PC-3 (cell line): ENCODE data around the gene ELK3. TPM values are rescaled to one million over a fixed set of nuclear protein-coding genes. Genes with fewer than 3 reads are reported as not detected.

ENCODE experiments used
- ATAC-seq: fragments of 200-7000 bp; cut with Tn5 transposase; 2 replicates; pipeline ENCODE4 v1.9.1; 2020; ENCODE audit warnings: mild to moderate bottlenecking, moderate library complexity
- BruUV-seq: library from RNA; stranded (reverse); fragments of 400-500 nt; replicated peaks from 2 replicates; lab custom pipeline; 2021; lab: Mats Ljungman, UMichigan
- CTCF ChIA-PET: fragments of 300-600 bp; sonication (Branson Sonifier 250); formaldehyde crosslinking; loops from one replicate; lab custom pipeline; 2022; ENCODE audit warnings: antibody characterized with exemption; lab: Charles Lee
- POLR2A ChIA-PET: fragments of 300-600 bp; sonication (Branson Sonifier 250); formaldehyde crosslinking; loops from one replicate; lab custom pipeline; 2022; ENCODE audit warnings: antibody characterized with exemption; ENCODE audit not compliant: unreplicated experiment; lab: Charles Lee
- DNase-seq: peaks from one replicate; pipeline ENCODE4 v3.0.0-alpha.2; 2015
- H2AFZ ChIP-seq: fragments of 300-600 bp; sonication (generic); 2 replicates; pipeline ENCODE4 v1.6.0; 2016; ENCODE audit warnings: antibody characterized with exemption, low read length
- H3F3A ChIP-seq: fragments of 300-600 bp; sonication (generic); one replicate; pipeline ENCODE4 v1.6.0; 2017; ENCODE audit warnings: antibody characterized with exemption, low read length, control low read depth, mild to moderate bottlenecking; ENCODE audit not compliant: unreplicated experiment
- H3K27ac ChIP-seq: fragments of 300-600 bp; sonication (generic); 2 replicates; pipeline ENCODE4 v1.5.1; 2016; ENCODE audit warnings: mild to moderate bottlenecking, low read length
- H3K27me3 ChIP-seq: fragments of 300-600 bp; sonication (generic); 2 replicates; pipeline ENCODE4 v1.6.1; 2016; ENCODE audit warnings: low read length, mixed read lengths
- H3K36me3 ChIP-seq: fragments of 300-600 bp; sonication (generic); 2 replicates; pipeline ENCODE4 v1.6.1; 2016; ENCODE audit warnings: low read depth, mixed run types, low read length, mixed read lengths
- H3K4me1 ChIP-seq: fragments of 300-600 bp; sonication (generic); 2 replicates; pipeline ENCODE4 v1.5.1; 2016; ENCODE audit warnings: low read length; ENCODE audit not compliant: insufficient read depth
- H3K4me2 ChIP-seq: fragments of 300-600 bp; sonication (generic); 2 replicates; pipeline ENCODE4 v1.6.0; 2016; ENCODE audit warnings: low read length
- H3K4me3 ChIP-seq: fragments of 300-600 bp; sonication (generic); 2 replicates; pipeline ENCODE4 v1.5.1; 2016; ENCODE audit warnings: mild to moderate bottlenecking, low read length, mixed read lengths
- H3K79me2 ChIP-seq: fragments of 300-600 bp; sonication (generic); 2 replicates; pipeline ENCODE4 v1.6.1; 2017; ENCODE audit warnings: low read length, mixed read lengths
- H3K9ac ChIP-seq: fragments of 300-600 bp; sonication (generic); 2 replicates; pipeline ENCODE4 v1.6.0; 2016; ENCODE audit warnings: mild to moderate bottlenecking, low read length
- H3K9me2 ChIP-seq: fragments of 300-600 bp; sonication (generic); replicated peaks from 2 replicates; pipeline ENCODE4 v1.6.1; 2016; ENCODE audit warnings: mixed run types, low read length, mixed read lengths
- H3K9me3 ChIP-seq: fragments of 300-600 bp; sonication (generic); 2 replicates; pipeline ENCODE4 v1.6.1; 2016; ENCODE audit warnings: low read length, mixed read lengths
- H4K20me1 ChIP-seq: fragments of 300-600 bp; sonication (generic); 2 replicates; pipeline ENCODE4 v1.6.1; 2016; ENCODE audit warnings: low read length, mixed read lengths
- CTCF ChIP-seq: fragments of 300-600 bp; sonication (generic); conservative IDR thresholded peaks from 2 replicates; pipeline ENCODE4 v1.5.1; 2017; ENCODE audit warnings: antibody characterized with exemption, low read depth, mild to moderate bottlenecking, low read length
- EZH2 ChIP-seq: fragments of 300-600 bp; sonication (generic); IDR thresholded peaks from one replicate; pipeline ENCODE4 v1.6.1; 2017; ENCODE audit warnings: antibody characterized with exemption, mild to moderate bottlenecking, low read length; ENCODE audit not compliant: unreplicated experiment
- EZH2phosphoT487 ChIP-seq: fragments of 300-600 bp; sonication (generic); IDR thresholded peaks from 2 replicates; pipeline ENCODE4 v1.6.1; 2018; ENCODE audit warnings: mild to moderate bottlenecking, antibody characterized with exemption, low read length, borderline replicate concordance
- intact Hi-C: fragments of 100-400 bp; cut with micrococcal nuclease; formaldehyde crosslinking; loops from 2 replicates; pipeline ENCODE4 v1.9.0; 2023
- total RNA-seq: library from RNA; depleted of rRNA; stranded (reverse); fragments of >200 nt; gene quantifications from 2 replicates; pipeline ENCODE4 v1.2.3, GENCODE V29; 2014

Gene ELK3
- total RNA-seq, 1 experiment from 2014 or later = 16.2 TPM

- no peaks in the 10 kb centered on the region for H3K9me3 ChIP-seq
- no TSS peak for BruUV-seq
- peaks cover 26% of the 10 kb centered on the region for H3K4me1 ChIP-seq
- no peaks in the 10 kb centered on the region for H3K27me3 ChIP-seq
- H3K4me3 ChIP-seq = no peak overlapping the region
- H3K9ac ChIP-seq = no peak overlapping the region
- H3K79me2 ChIP-seq = peaks cover 28% of the 10 kb centered on the region
- intact Hi-C loops = no loop called here
- TF ChIP-seq CTCF (no peak), EZH2 (no peak), EZH2phosphoT487 (no peak)
- no peak overlapping the region for H3K27ac ChIP-seq
- POLR2A ChIA-PET = no interaction called here
- no peaks in the 10 kb centered on the region for H3K9me2 ChIP-seq
- CTCF ChIA-PET = interaction anchor here (0.6 kb wide), 2 partner anchors 12 to 106 kb away, joined by 3 to 7 read pairs; no protein-coding TSS in a partner anchor
- H3K4me2 ChIP-seq = no peak overlapping the region
- no peak for ATAC-seq
- H3F3A ChIP-seq = peaks cover 7% of the 10 kb centered on the region
- H4K20me1 ChIP-seq = no peaks in the 10 kb centered on the region
- no peak for DNase-seq
- H3K36me3 ChIP-seq = peaks cover 15% of the 10 kb centered on the region
- H2AFZ ChIP-seq = no peak overlapping the region
These were observed 29.4 kb downstream of the ELK3 start for GRCh38 chr12:96223411-96224218.

GRCh38 chr12:96224219-96224615 is 30.0 kb downstream of the ELK3 start:
- ChIA-PET CTCF (interaction anchor here (0.6 kb wide), 1 partner anchor 106 kb away, joined by 3 read pairs; no protein-coding TSS in a partner anchor), POLR2A (no interaction called here)
- Histone ChIP-seq H3K4me2 (no peak overlapping the region), H2AFZ (no peak overlapping the region), H3K36me3 (peaks cover 15% of the 10 kb centered on the region), H3K27ac (no peak overlapping the region), H3F3A (peaks cover 3% of the 10 kb centered on the region), H3K79me2 (peaks cover 32% of the 10 kb centered on the region), H3K27me3 (no peaks in the 10 kb centered on the region), H3K9me2 (no peaks in the 10 kb centered on the region), H3K9me3 (no peaks in the 10 kb centered on the region), H3K9ac (no peak overlapping the region), H3K4me1 (peaks cover 20% of the 10 kb centered on the region), H4K20me1 (no peaks in the 10 kb centered on the region), H3K4me3 (no peak overlapping the region)
- ATAC-seq (no peak), DNase-seq (no peak)
- TF ChIP-seq EZH2phosphoT487 (no peak), CTCF (no peak), EZH2 (no peak)
- TSS peak; percentile 16 for BruUV-seq
- intact Hi-C loops = no loop called here
